ENCODE data around the gene ZNF559.

ZNF559 gene

GRCh38 chr19:9329999-9330398, 6.0 kb downstream of the ZNF559 start:
- H3F3A ChIP-seq (ENCODE audit: insufficient read depth, low read length), result no peaks in the 10 kb centered on the region
- H2AFZ ChIP-seq (ENCODE audit: low read length), result no peak overlapping the region
- H3K79me2 ChIP-seq (ENCODE audit: low read length), result no peaks in the 10 kb centered on the region
- H4K20me1 ChIP-seq (ENCODE audit: insufficient read depth, low read length), result no peaks in the 10 kb centered on the region
- DNase-seq, result no peak
- H3K27me3 ChIP-seq (replicated peaks; ENCODE audit: insufficient read depth, low read length), result no peaks in the 10 kb centered on the region
- no peak overlapping the region for H3K4me3 ChIP-seq (ENCODE audit: low read length)
- H3K4me2 ChIP-seq (ENCODE audit: low read depth, low read length), result no peak overlapping the region
- H3K4me1 ChIP-seq (ENCODE audit: low read length), result no peaks in the 10 kb centered on the region
- no peaks in the 10 kb centered on the region for H3K9me3 ChIP-seq (replicated peaks; ENCODE audit: insufficient read depth, low read length)
- no peak overlapping the region for H3K27ac ChIP-seq (ENCODE audit: low read length)
- 0 out of 2 replicates have a peak, but pooled peaks cover 3% of the 10 kb centered on the region for H3K36me3 ChIP-seq (replicated peaks; ENCODE audit: insufficient read depth, low read length)
- TF ChIP-seq EZH2 (optimal IDR thresholded peaks at IDR 0.05; ENCODE audit: low read depth, low read length) (no peak), EZH2phosphoT487 (IDR thresholded peaks at IDR 0.05; ENCODE audit: low read length) (no peak), CTCF (IDR thresholded peaks at IDR 0.05; ENCODE audit: low read length) (no peak)
- H3K9me2 ChIP-seq (replicated peaks; ENCODE audit: insufficient read depth, low read length), result no peaks in the 10 kb centered on the region
- no peak overlapping the region for H3K9ac ChIP-seq (ENCODE audit: low read length)

- no peaks in the 10 kb centered on the region for H3K4me1 ChIP-seq (ENCODE audit: low read length)
- H3K27ac ChIP-seq (ENCODE audit: low read length), result no peak overlapping the region
- no peak overlapping the region for H2AFZ ChIP-seq (ENCODE audit: low read length)
- H3K4me2 ChIP-seq (ENCODE audit: low read depth, low read length), result no peak overlapping the region
- H3F3A ChIP-seq (ENCODE audit: insufficient read depth, low read length), result no peaks in the 10 kb centered on the region; the same call in 1 of the 2 replicates
- H3K36me3 ChIP-seq (replicated peaks; ENCODE audit: insufficient read depth, low read length), result peaks cover 12% of the 10 kb centered on the region
- H3K9ac ChIP-seq (ENCODE audit: low read length), result no peak overlapping the region
- H3K79me2 ChIP-seq (ENCODE audit: low read length), result no peaks in the 10 kb centered on the region
- H3K27me3 ChIP-seq (replicated peaks; ENCODE audit: insufficient read depth, low read length), result no peaks in the 10 kb centered on the region
- no peaks in the 10 kb centered on the region for H3K9me3 ChIP-seq (replicated peaks; ENCODE audit: insufficient read depth, low read length)
- no peak overlapping the region for H3K4me3 ChIP-seq (ENCODE audit: low read length)
- H3K9me2 ChIP-seq (replicated peaks; ENCODE audit: insufficient read depth, low read length), result no peaks in the 10 kb centered on the region
- TF ChIP-seq EZH2 (optimal IDR thresholded peaks at IDR 0.05; ENCODE audit: low read depth, low read length) (no peak), EZH2phosphoT487 (IDR thresholded peaks at IDR 0.05; ENCODE audit: low read length) (no peak), CTCF (IDR thresholded peaks at IDR 0.05; ENCODE audit: low read length) (no peak)
- DNase-seq, result no peak
- no peaks in the 10 kb centered on the region for H4K20me1 ChIP-seq (ENCODE audit: insufficient read depth, low read length)
These were observed 18.8 kb downstream of the ZNF559 start for GRCh38 chr19:9342610-9343304.

GRCh38 chr19:9345005-9345404, 21.0 kb downstream of the ZNF559 start:
- Histone ChIP-seq H3K9ac (ENCODE audit: low read length) (no peak overlapping the region), H3K9me3 (replicated peaks; ENCODE audit: insufficient read depth, low read length) (no peaks in the 10 kb centered on the region), H3K36me3 (replicated peaks; ENCODE audit: insufficient read depth, low read length) (peaks cover 12% of the 10 kb centered on the region), H3F3A (ENCODE audit: insufficient read depth, low read length) (no peaks in the 10 kb centered on the region; the same call in 1 of the 2 replicates), H3K27me3 (replicated peaks; ENCODE audit: insufficient read depth, low read length) (no peaks in the 10 kb centered on the region), H3K4me2 (ENCODE audit: low read depth, low read length) (no peak overlapping the region), H3K27ac (ENCODE audit: low read length) (no peak overlapping the region), H3K9me2 (replicated peaks; ENCODE audit: insufficient read depth, low read length) (no peaks in the 10 kb centered on the region), H3K4me3 (ENCODE audit: low read length) (no peak overlapping the region), H2AFZ (ENCODE audit: low read length) (no peak overlapping the region), H3K79me2 (ENCODE audit: low read length) (no peaks in the 10 kb centered on the region), H4K20me1 (ENCODE audit: insufficient read depth, low read length) (no peaks in the 10 kb centered on the region), H3K4me1 (ENCODE audit: low read length) (no peaks in the 10 kb centered on the region)
- no peak for DNase-seq
- TF ChIP-seq EZH2phosphoT487 (IDR thresholded peaks at IDR 0.05; ENCODE audit: low read length) (no peak), CTCF (IDR thresholded peaks at IDR 0.05; ENCODE audit: low read length) (no peak), EZH2 (optimal IDR thresholded peaks at IDR 0.05; ENCODE audit: low read depth, low read length) (no peak)
